Neuron (in vitro differentiated cells): ENCODE measurements around the gene CERS6.

Source experiments
- H2AFZ ChIP-seq: one replicate; pipeline ENCODE4 v1.6.1; 2013; ENCODE audit warnings: low read depth, mild to moderate bottlenecking, inconsistent platforms, low read length, moderate library complexity
- H3K27me3 ChIP-seq: one replicate; pipeline ENCODE4 v1.6.1; 2013; ENCODE audit warnings: low read length; ENCODE audit not compliant: insufficient read depth
- H3K36me3 ChIP-seq: one replicate; pipeline ENCODE4 v1.6.1; 2013; ENCODE audit warnings: low read length; ENCODE audit not compliant: insufficient read depth
- H3K4me1 ChIP-seq: one replicate; pipeline ENCODE4 v1.6.1; 2013; ENCODE audit warnings: low read length; ENCODE audit not compliant: insufficient read depth
- H3K4me3 ChIP-seq: 2 replicates; pipeline ENCODE4 v1.5.1; 2013; ENCODE audit warnings: mild to moderate bottlenecking, low read length, moderate library complexity
- H3K9me3 ChIP-seq: one replicate; pipeline ENCODE4 v1.6.1; 2013; ENCODE audit warnings: low read length

The CERS6 gene

DNA sequence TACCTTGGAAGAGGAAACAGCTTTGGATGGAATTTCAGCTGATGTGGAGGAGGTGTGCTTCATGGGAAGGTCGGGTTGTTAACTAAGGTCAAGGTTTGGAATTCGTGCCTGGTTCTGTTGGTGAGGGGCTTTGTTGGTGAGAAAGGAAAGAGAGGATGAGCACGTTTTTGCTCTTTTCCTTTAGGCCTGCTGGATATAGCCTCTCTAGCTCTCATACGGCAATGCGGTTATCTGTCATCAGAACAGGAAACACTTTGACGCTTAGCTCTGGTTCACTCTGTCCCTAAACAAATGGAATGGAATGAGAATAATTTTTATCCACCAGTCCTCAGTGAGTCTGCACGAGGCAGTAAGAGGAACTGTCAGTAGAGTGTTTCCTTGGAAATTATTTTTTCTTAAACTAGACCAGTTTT is 176.6 kb downstream of the CERS6 start:
- Histone ChIP-seq H3K27me3 (no peaks in the 10 kb centered on the region), H3K36me3 (no peaks in the 10 kb centered on the region), H2AFZ (no peak overlapping the region), H3K4me1 (no peaks in the 10 kb centered on the region), H3K4me3 (no peak overlapping the region), H3K9me3 (no peaks in the 10 kb centered on the region)

DNA sequence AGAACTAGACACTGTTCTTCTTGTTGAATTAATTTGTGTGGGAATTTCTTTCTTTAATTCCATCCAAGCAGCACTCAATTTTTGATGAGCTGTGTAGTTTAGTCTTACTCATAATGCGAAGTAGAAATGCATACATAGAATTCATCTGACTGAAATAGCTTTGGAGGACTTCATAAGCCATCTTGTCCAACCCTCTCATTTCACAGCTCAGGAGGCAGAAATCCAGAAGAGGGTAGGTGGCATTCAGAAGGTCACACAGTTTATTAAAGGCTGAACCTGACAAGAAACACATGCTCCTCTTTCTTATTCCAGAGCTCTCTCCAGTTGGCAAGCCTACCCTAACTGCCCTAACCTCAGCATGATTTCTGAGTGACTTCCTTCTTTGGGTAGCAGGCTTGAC is 177.1 kb downstream of the CERS6 start:
- H3K4me3 ChIP-seq = no peak overlapping the region
- no peaks in the 10 kb centered on the region for H3K9me3 ChIP-seq
- H3K4me1 ChIP-seq = no peaks in the 10 kb centered on the region
- H3K27me3 ChIP-seq = no peaks in the 10 kb centered on the region
- H2AFZ ChIP-seq = no peak overlapping the region
- H3K36me3 ChIP-seq = no peaks in the 10 kb centered on the region

- peaks cover 5% of the 10 kb centered on the region for H3K4me1 ChIP-seq
- H3K27me3 ChIP-seq = no peaks in the 10 kb centered on the region
- H2AFZ ChIP-seq = no peak overlapping the region
- H3K36me3 ChIP-seq = no peaks in the 10 kb centered on the region
- H3K9me3 ChIP-seq = no peaks in the 10 kb centered on the region
- H3K4me3 ChIP-seq = no peak overlapping the region
These were observed 177.8 kb downstream of the CERS6 start for GRCh38 chr2:168633895-168634294.

GRCh38 chr2:168635065-168635577 is 179.0 kb downstream of the CERS6 start:
- Histone ChIP-seq H3K27me3 (no peaks in the 10 kb centered on the region), H3K36me3 (no peaks in the 10 kb centered on the region), H3K9me3 (no peaks in the 10 kb centered on the region), H3K4me3 (no peak overlapping the region), H3K4me1 (peaks cover 12% of the 10 kb centered on the region), H2AFZ (no peak overlapping the region)

DNA sequence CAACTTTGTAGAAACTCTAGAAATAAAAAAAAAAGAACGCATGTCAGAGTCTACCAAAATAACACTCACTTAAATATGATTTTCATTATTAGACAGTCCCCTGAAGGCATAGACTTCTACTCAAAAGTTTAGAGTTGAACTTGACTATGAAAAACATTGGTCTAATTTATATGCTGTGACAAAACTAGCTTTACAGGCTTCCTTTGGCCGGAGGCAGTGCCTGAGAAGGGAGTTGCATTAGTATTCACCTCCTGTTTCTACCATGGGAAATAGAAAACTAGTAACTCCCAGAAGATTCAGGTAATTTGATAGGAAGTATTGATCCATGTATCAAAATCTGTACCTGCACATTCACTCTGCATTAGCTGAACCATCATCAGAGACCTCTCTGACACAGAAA is 182.9 kb downstream of the CERS6 start:
- Histone ChIP-seq H2AFZ (no peak overlapping the region), H3K4me1 (peaks cover 12% of the 10 kb centered on the region), H3K36me3 (no peaks in the 10 kb centered on the region), H3K27me3 (no peaks in the 10 kb centered on the region), H3K4me3 (no peak overlapping the region), H3K9me3 (no peaks in the 10 kb centered on the region)

GRCh38 chr2:168639441-168639898 is 183.4 kb downstream of the CERS6 start:
- Histone ChIP-seq H3K4me3 (no peak overlapping the region), H3K27me3 (no peaks in the 10 kb centered on the region), H3K9me3 (no peaks in the 10 kb centered on the region), H3K36me3 (no peaks in the 10 kb centered on the region), H2AFZ (no peak overlapping the region), H3K4me1 (peaks cover 17% of the 10 kb centered on the region)

DNA sequence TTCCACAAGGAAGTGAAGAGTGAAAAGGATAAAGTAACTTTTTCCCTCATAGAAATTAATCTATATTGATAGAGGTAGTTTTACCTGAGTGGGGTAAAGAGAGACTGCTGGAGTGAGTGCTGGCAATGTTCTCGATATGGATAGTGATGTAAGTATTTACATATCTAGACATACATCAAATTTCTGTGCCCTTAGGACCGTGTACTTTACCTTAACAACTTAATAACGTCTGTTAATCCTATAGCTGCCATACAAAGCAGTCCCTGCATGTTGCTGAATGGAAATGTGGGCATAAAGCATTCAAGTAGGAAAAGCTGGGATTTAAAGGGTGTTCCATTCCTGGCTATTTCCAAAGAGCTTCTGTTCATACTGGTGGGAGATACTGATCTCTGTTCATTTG is 184.0 kb downstream of the CERS6 start:
- Histone ChIP-seq H3K4me1 (peaks cover 19% of the 10 kb centered on the region), H3K27me3 (no peaks in the 10 kb centered on the region), H3K36me3 (no peaks in the 10 kb centered on the region), H3K9me3 (no peaks in the 10 kb centered on the region), H3K4me3 (no peak overlapping the region), H2AFZ (no peak overlapping the region)

DNA sequence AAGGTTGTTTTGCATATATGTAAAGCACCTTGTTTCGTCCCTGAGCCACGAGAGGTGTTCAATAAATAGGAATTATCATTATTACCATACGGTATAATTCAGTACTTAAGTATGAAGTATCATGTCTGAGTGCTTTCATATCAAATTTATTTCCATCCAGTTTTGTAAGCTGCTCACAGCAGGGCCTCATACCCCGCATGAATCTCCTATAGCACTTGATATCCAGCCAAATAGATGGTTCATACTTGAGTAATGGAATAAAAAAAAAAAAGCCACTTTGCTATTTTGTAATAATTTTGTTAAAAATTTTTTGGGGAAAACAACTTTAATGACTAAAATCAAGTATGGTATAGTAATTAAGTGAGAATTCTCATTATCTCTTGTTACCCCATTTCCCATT is 185.6 kb downstream of the CERS6 start:
- Histone ChIP-seq H3K4me3 (no peak overlapping the region), H3K27me3 (no peaks in the 10 kb centered on the region), H3K36me3 (no peaks in the 10 kb centered on the region), H2AFZ (no peak overlapping the region), H3K9me3 (no peaks in the 10 kb centered on the region), H3K4me1 (peaks cover 19% of the 10 kb centered on the region)

- Histone ChIP-seq H2AFZ (no peak overlapping the region), H3K27me3 (no peaks in the 10 kb centered on the region), H3K36me3 (no peaks in the 10 kb centered on the region), H3K9me3 (no peaks in the 10 kb centered on the region), H3K4me3 (no peak overlapping the region), H3K4me1 (peaks cover 19% of the 10 kb centered on the region)
These were observed 186.8 kb downstream of the CERS6 start for GRCh38 chr2:168642873-168643272.

GRCh38 chr2:168643979-168644378 is 187.9 kb downstream of the CERS6 start:
- Histone ChIP-seq H3K4me1 (peaks cover 14% of the 10 kb centered on the region), H3K9me3 (no peaks in the 10 kb centered on the region), H3K27me3 (no peaks in the 10 kb centered on the region), H3K4me3 (no peak overlapping the region), H3K36me3 (no peaks in the 10 kb centered on the region), H2AFZ (no peak overlapping the region)

DNA sequence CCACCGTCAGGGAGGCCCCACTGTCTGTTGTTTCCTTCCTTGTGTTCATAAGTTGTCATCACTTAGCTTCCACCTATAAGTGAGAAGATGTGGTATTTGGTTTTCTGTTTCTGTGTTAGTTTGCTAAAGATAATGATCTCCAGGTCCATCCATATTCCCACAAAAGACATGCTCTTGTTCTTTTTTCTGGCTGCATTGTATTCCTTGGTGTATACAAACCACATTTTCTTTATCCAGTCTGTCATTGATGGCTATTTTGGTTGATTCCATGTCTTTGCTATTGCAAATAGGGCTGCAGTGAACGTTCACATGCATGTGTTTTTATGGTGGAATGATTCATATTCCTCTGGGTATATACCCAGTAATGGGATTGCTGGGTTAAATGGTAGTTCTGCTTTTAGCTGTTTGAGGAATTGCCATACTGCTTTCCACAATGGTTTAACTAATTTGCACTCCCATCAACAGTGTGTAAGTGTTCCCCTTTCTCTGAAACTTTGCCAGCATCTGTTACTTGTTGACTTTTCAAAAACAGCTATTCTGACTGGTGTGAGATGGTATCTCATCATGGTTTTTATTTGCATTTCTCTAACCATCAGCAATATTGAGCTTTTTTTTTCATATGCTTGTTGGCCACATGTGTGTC is 189.7 kb downstream of the CERS6 start:
- Histone ChIP-seq H3K4me3 (no peak overlapping the region), H3K27me3 (no peaks in the 10 kb centered on the region), H3K9me3 (no peaks in the 10 kb centered on the region), H3K4me1 (peaks cover 7% of the 10 kb centered on the region), H3K36me3 (no peaks in the 10 kb centered on the region), H2AFZ (no peak overlapping the region)

- Histone ChIP-seq H3K27me3 (no peaks in the 10 kb centered on the region), H3K4me1 (peaks cover 15% of the 10 kb centered on the region), H2AFZ (no peak overlapping the region), H3K4me3 (no peak overlapping the region), H3K9me3 (no peaks in the 10 kb centered on the region), H3K36me3 (no peaks in the 10 kb centered on the region)
These were observed 193.0 kb downstream of the CERS6 start for GRCh38 chr2:168649105-168649504.

- Histone ChIP-seq H2AFZ (no peak overlapping the region), H3K27me3 (no peaks in the 10 kb centered on the region), H3K4me1 (peaks cover 10% of the 10 kb centered on the region), H3K36me3 (no peaks in the 10 kb centered on the region), H3K9me3 (no peaks in the 10 kb centered on the region), H3K4me3 (no peak overlapping the region)
These were observed 193.5 kb downstream of the CERS6 start for GRCh38 chr2:168649562-168649961.

DNA sequence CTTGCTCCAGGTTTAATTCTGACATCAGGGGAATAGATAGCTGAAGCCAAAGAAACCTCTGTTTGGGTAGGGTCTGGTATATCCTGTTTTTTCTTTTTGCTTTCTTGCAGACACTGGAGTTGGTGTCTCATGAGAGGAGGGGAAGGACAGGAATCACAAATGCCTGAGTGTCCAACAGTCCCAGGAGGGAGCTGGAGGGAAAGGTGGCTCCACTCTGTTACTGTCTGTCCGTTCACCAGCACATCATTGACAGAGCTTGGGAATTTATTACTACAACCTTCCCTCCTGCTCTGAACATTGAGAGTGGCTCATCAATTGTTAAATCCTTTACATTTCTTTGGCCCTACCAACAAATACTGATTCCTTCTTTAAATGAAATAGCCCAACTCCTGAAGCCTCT is 194.1 kb downstream of the CERS6 start:
- Histone ChIP-seq H3K36me3 (no peaks in the 10 kb centered on the region), H3K4me1 (peaks cover 9% of the 10 kb centered on the region), H2AFZ (no peak overlapping the region), H3K27me3 (no peaks in the 10 kb centered on the region), H3K9me3 (no peaks in the 10 kb centered on the region), H3K4me3 (no peak overlapping the region)
